ENCODE data around the gene SLC1A3.
"Not testable (repeated sequence)": the region's sequence is repeated elsewhere in the genome, so short reads cannot be mapped to it uniquely, and the experiment has no call there.

SLC1A3 gene

GRCh38 chr5:36606428-36607113, at the start of gene SLC1A3:
SLC1A3 (plus strand) TSS chr5:36606606; CDS start chr5:36608424, 1,818 bp downstream.
- peak; percentile 80 for DNase-seq (ENCODE audit: low read depth)

DNA sequence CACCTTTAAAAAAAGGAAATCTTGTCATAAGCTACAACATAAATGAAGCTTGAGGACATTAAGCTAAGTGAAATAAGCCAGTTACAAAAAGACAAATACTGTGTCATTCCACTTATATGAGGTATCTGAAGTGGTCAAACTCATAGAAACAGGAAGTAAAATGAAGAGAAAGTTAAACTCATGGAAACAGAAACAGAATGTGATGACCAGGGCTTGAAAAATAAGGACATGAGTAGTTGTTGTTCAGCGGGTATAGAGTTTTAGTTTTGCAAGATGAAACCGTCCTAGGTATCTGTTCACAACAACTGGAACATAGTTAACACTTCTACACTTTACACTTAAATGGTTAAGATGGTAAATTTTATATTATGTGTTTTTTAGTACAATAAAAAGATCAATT, 47.8 kb upstream of the SLC1A3 start:
- DNase-seq (ENCODE audit: low read depth) = no peak

DNA sequence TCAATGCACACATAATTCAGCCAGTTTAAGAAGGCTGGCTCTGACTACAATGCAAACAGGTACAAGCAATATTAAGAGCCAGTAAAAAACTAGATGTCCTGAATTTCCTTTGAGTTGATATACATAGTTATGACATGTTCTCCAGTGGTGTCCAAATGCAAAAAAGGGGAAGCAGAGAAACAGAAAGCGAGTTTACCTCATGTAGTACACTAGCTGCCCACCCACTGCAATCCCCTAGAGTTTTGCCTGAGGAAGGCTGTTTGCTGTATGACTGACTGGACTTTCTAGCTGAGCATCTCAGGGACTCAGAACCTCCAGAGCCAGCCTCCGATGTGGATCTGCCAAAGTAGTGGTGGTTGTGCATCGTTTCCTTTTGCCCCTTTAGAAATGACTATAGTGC, 44.8 kb upstream of the SLC1A3 start:
- DNase-seq (ENCODE audit: low read depth) = no peak

- peak; percentile 16 for DNase-seq (ENCODE audit: low read depth)
Measured at GRCh38 chr5:36569491-36569890, 36.9 kb upstream of the SLC1A3 start.

- peak; percentile 77 for DNase-seq (ENCODE audit: low read depth)
Measured at GRCh38 chr5:36570301-36571095, 35.9 kb upstream of the SLC1A3 start.

DNA sequence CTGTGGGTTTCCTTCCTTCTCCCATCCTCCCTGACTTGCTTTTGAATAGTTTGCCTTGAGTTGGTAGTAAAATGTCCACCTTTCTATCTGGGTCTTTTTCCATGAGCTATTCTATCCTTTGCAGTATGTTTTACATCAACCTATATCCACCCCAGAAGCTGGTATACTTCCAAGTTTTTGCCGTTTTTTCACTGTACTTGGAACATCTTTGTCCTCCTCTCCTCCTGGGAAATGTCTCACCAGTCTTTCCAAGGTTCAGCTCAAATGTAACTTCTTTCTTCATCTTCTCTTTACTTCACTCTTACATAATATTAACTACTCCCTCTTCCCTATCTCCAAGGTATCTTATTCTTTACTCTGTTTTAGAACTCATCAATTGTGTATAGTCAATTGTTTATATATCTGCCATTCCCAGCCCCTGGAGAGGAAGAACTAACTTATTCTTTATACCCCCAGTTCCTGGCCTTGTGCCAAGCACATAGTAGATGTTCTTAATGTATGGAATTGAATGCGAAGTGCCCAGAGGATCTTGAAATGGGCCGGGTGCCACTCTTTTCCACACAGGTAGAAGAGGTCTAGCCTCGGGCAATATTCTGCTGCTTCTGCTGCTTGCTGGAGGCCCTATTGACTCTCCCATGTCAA, 34.9 kb upstream of the SLC1A3 start:
- DNase-seq (ENCODE audit: low read depth) = no peak

GRCh38 chr5:36573438-36573837, 33.0 kb upstream of the SLC1A3 start:
- DNase-seq (ENCODE audit: low read depth) = peak; percentile 91

DNA sequence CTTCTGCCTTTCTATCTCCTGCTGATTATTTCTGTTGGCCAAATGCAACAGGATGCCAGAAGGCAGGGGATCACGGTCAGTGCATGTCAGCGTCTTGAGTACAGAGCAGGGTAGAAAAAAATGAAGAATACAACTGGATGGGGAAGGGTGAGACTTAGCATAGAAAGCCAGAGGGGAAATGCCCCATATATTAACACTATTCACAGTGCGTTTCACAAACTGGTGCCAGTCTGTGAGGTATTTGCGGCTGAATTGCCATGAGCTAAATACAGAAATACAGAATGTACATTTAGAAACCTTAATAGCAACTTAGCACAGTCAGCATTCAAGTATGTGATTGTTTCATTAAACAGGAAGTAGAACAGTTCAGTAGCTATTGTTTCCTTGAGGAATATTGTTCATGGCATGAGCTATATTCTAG, 31.0 kb upstream of the SLC1A3 start:
- peak; percentile 85 for DNase-seq (ENCODE audit: low read depth)

DNA sequence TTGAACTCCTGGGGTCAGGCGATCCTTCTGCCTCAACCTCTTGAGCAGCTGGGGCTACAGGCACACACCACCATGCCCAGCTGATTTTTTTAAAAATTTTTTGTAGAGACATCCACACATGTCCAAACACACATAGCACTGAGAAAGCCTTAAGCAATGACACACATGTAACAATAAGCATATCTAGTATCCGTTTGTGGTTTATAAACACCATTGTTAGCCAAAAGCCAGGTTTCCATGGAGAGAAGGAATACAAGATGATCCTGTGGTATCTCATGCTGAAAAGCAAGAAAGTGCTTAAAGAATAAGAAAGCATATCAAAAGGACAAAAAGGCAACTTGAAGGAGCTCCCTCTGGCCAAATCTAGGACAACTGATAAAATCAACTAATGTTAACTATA, 29.7 kb upstream of the SLC1A3 start:
- no peak for DNase-seq (ENCODE audit: low read depth)

DNA sequence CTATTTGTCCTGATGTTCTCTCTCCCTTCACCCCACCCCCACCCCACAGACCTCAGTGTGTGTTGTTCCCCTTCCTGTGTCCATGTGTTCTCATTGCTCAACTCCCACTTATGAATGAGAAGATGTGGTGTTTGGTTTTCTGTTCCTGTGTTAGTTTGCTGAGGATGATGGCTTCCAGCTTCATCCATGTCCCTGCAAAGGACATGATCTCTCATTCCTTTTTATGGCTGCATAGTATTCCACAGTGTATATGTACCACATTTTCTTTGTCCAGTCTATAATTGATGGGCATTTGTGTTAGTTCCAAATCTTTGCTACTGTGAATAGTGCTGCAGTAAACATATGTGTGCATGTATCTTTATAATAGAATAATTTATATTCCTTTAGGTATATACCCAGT, 26.5 kb upstream of the SLC1A3 start:
- DNase-seq (ENCODE audit: low read depth) = not testable (repeated sequence)

GRCh38 chr5:36581070-36581469, 25.3 kb upstream of the SLC1A3 start:
- no peak for DNase-seq (ENCODE audit: low read depth)

DNA sequence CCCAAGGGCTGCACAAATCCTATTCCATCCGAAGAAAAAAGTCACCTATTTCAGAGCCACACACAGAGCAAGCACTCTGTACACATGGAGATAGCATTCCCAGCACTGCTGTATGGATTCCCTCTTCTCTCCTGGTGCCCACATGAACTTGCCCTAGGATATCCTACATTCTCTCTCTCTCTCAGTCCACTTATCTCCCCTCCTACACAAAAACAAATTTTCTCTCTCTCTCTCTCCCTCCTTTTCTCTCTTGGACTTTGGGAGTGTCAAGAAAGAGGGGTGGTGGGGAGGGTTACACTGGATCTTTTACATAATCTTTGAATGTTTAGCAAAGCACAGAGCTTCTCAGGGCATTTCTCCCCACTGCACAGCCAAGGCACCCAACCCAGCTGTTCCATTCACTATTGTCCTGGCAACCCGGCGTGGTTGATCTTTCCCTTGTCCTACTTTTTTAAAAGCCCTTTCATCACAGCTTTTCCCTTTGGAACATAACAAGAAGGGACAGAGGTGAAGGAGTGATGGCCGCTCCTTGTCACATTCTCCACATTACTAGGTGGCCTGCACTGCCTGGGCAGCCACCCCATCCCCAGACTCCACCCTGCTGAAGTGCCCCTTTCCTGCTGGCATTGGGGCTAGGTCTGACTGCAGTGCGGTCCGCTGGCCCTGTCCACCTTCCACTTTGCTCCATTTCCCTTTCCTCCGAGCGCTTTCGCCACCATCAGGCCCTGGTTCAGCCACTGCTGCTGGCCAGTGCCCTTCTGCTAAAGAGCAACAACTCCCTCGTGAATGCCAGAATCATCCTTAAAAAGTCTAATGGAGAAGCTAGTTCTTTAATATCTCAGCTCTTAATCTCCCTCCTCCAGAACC, 22.2 kb upstream of the SLC1A3 start:
- DNase-seq (ENCODE audit: low read depth) = no peak

DNA sequence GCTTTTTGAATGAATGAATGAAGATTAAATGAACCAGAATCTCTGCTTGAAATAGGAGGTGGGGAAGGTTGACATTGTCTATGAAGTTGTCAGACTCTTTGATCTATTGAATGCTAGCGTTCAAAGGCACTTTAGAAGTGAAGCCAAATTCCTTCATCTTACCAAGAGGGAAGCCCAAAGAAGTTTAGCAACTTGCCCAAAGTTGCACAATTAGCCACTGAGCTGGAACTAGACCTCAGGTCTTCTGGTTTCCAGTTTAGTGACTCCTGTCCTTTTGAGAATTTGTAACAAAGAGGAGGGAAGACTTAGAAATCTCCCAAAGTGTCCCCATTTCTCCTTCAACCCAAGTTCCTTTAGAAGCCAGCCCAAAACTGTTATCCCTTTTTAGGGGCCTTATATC, 20.7 kb upstream of the SLC1A3 start:
- no peak for DNase-seq (ENCODE audit: low read depth)

GRCh38 chr5:36587354-36587753, 19.1 kb upstream of the SLC1A3 start:
- no peak for DNase-seq (ENCODE audit: low read depth)

DNA sequence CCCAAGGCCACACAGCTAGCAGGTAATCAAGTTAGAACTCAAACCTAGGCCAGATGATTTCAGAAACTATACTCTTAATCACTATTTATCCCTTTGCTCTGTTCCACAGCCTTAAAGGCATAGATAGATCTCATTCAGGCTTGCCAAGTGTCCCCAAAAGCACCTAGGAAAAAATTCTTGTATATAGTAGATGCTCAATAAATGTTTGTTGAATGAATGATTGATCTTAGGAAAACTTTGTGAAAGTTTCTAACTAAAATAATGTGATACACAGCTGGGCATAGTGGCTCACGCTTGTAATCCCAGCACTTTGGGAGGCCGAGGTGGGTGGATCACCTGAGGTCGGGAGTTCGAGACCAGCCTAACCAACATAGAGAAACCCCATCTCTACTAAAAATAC, 16.7 kb upstream of the SLC1A3 start:
- not testable (repeated sequence) for DNase-seq (ENCODE audit: low read depth)

DNA sequence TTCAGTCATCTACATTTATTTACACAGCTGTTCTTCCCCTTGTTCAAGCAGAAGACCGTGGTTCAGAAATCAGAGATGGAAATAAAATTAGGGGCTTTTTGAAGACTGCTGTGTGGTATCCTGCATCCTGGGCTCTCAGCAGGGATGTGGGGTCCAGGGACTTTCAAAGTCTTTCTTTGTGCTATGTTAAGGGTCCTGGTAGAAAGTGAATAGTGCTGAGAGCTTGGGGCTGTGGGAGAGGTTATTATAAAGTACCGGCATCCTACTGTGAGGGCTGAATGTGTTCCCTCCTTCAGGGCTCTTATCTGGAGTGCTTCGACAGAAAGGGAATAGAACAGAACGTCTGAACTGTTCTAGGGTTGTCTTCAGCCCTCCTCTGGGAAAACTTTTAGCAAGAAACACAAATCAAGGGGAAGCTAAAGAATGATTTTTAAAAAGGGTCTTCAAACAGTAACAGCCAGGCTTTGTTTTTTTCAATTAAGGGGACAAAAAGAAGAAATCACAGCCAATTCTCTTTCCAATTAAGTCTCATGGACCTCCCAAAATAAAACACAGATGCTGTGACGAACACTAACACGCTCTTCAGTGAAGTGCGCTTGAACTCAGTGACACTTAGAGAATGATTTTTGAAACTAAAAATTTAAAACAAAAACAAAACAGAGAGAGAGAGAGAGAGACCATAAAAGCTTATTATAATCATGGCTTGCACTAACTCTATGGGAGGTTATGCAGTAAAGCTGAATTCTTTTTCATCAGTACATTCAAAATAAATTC, 15.7 kb upstream of the SLC1A3 start:
- DNase-seq (ENCODE audit: low read depth) = no peak

DNA sequence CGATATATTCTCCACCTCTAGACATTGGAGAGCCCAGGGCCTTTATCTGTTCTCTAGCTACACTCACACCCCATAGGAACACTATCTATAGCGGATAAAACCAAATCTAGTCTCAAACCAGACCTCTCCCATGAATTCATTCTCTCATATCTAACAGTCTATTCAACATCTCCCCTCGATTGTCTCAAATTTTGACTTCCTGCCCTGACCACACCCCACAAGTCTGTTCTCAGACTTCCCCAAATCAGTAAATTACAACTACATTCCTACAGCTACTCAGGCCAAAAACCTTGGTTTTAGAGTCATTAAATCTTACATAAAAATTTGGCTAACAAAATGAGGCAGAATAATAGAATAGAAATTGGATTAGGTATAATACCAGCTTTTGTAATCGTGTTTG, 12.5 kb upstream of the SLC1A3 start:
- DNase-seq (ENCODE audit: low read depth) = no peak

DNA sequence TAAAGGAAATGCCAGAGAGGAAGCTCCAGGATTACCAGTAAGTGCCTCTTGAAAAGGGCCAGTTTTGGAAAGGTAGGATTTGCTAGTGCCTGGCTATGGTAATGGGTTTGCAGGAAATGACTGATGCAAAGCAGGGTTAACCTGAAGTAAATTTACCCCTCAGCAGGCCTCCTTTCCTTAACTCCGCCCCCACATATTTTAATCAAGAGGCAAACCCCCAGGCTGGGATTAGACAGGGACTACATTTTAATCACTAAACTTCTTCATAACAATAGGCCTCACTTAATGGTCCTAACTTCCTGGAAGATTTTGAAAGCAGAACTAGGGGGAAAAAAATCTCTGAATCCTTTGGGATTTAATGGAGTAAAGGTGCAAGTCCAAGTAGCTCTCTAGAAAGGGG, 10.2 kb upstream of the SLC1A3 start:
- DNase-seq (ENCODE audit: low read depth) = no peak

- DNase-seq (ENCODE audit: low read depth) = no peak
Measured at GRCh38 chr5:36596756-36597155, 9.7 kb upstream of the SLC1A3 start.

DNA sequence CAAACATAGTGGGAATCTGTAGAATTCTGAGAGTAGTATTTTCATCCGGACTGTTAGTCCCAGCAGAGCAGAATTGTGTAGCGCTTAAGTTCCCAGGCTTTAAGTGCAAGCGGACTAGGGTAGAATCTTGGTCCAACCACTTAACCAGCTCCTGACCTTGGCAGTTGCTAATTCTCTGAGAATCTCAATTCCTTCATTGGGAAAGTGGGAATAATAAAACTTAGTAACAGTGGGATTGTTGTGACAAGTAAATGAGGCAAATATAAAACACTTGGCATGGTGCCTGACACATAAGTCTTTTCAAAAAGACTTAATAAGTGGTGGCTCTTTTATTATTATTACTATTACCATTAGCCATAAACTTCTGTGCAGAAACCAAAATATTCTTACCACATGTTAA, 8.4 kb upstream of the SLC1A3 start:
- no peak for DNase-seq (ENCODE audit: low read depth)

All from amniotic epithelial cell (primary cell).